HEK293 (cell line): Measurements from ENCODE around the gene NECAB2.

Experiments
- TF ChIP-seq, protein P1 (sequence below): fragments of 450-650 bp; formaldehyde crosslinking; IDR thresholded peaks from 2 replicates; pipeline ENCODE4 v1.5.1; 2016; ENCODE audit warnings: missing biosample characterization, missing genetic modification characterization
- TF ChIP-seq, protein P2 (sequence below): fragments of 450-650 bp; formaldehyde crosslinking; IDR thresholded peaks from 2 replicates; pipeline ENCODE4 v1.5.1; 2016; ENCODE audit warnings: missing biosample characterization, missing genetic modification characterization

DNA sequence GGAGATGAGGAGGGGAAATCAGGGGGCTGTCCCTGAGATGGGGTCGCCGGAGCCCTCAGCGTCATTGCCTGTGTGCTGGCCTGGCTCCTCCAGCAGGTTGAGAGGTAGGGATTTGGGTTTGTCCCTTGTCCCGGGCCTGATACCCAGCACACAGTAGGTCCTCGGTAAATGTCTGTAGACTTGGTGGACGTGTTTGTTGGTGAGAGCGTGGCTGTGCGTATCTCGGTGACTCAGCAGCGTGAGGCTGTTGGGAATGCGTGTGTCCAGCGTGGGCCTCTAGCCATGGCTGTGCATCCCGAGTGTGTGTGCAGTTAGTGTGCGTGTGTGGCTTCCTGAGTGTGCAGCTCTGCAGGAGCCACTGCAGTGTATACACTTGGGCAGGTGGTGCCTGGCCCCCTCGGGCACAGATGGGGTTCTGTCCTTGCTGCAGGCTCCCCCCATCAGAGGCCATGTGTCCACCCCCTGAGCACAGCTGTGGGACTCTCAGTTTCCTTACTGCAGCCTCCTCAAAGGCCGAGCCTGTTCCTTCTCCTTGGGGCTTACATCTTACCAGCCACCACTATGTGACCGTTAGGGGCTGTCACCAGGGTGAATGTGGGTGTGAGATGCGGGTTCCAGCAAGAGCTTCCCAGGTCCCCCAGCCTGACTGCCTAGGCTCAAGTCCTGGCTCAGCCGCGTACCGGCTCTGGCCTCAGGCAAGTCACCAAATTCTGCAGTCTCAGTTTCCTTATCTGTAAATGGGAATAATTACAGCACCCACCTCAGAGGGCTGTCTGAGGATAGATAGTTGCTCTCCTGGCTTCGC lies 5.7 kb downstream of the NECAB2 start:
- TF ChIP-seq, protein P1, sequence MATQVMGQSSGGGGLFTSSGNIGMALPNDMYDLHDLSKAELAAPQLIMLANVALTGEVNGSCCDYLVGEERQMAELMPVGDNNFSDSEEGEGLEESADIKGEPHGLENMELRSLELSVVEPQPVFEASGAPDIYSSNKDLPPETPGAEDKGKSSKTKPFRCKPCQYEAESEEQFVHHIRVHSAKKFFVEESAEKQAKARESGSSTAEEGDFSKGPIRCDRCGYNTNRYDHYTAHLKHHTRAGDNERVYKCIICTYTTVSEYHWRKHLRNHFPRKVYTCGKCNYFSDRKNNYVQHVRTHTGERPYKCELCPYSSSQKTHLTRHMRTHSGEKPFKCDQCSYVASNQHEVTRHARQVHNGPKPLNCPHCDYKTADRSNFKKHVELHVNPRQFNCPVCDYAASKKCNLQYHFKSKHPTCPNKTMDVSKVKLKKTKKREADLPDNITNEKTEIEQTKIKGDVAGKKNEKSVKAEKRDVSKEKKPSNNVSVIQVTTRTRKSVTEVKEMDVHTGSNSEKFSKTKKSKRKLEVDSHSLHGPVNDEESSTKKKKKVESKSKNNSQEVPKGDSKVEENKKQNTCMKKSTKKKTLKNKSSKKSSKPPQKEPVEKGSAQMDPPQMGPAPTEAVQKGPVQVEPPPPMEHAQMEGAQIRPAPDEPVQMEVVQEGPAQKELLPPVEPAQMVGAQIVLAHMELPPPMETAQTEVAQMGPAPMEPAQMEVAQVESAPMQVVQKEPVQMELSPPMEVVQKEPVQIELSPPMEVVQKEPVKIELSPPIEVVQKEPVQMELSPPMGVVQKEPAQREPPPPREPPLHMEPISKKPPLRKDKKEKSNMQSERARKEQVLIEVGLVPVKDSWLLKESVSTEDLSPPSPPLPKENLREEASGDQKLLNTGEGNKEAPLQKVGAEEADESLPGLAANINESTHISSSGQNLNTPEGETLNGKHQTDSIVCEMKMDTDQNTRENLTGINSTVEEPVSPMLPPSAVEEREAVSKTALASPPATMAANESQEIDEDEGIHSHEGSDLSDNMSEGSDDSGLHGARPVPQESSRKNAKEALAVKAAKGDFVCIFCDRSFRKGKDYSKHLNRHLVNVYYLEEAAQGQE (tag by site-specific recombination) = no peak
- TF ChIP-seq, protein P2, sequence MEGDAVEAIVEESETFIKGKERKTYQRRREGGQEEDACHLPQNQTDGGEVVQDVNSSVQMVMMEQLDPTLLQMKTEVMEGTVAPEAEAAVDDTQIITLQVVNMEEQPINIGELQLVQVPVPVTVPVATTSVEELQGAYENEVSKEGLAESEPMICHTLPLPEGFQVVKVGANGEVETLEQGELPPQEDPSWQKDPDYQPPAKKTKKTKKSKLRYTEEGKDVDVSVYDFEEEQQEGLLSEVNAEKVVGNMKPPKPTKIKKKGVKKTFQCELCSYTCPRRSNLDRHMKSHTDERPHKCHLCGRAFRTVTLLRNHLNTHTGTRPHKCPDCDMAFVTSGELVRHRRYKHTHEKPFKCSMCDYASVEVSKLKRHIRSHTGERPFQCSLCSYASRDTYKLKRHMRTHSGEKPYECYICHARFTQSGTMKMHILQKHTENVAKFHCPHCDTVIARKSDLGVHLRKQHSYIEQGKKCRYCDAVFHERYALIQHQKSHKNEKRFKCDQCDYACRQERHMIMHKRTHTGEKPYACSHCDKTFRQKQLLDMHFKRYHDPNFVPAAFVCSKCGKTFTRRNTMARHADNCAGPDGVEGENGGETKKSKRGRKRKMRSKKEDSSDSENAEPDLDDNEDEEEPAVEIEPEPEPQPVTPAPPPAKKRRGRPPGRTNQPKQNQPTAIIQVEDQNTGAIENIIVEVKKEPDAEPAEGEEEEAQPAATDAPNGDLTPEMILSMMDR (tag by site-specific recombination) = no peak
